ENCODE data around the gene BACE2. TPM values are rescaled to one million over a fixed set of nuclear protein-coding genes. Genes with fewer than 3 reads are reported as not detected.

The BACE2 gene
- total and polyA plus RNA-seq, 2 experiments from 2014 or later, result 28.4 to 37.0 TPM

DNA sequence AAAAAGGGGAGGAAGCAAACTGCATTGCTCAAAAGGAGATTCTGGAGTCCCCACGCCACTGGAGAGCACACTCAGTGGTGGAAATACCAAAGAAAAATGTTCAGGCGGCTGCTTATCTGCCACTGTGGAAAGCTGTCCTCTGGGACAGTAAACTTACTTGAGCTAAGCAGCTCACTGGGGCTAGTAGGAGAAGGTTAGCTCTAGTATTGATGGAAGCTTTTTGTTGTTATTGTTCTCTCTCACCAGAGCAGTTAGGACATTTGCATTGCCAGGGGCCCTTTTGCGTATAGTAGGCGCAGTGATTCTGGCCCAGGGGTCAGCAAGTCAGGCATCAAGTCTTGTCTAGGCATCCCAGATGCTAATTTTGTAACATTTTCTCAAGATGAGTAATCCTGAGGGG, 15.6 kb downstream of the BACE2 start:
- H3K27me3 ChIP-seq, result no peaks in the 10 kb centered on the region
- no peaks in the 10 kb centered on the region for H3K9me2 ChIP-seq (replicated peaks; ENCODE audit: insufficient read depth)
- no peaks in the 10 kb centered on the region for H4K20me1 ChIP-seq (ENCODE audit: insufficient read depth, poor library complexity, severe bottlenecking)
- no peaks in the 10 kb centered on the region for H3K4me1 ChIP-seq (ENCODE audit: insufficient read depth)
- no peaks in the 10 kb centered on the region for H3K36me3 ChIP-seq (replicated peaks; ENCODE audit: insufficient read depth, low read depth)
- no peaks in the 10 kb centered on the region for H3K9me3 ChIP-seq (ENCODE audit: low read depth)
- H3K4me3 ChIP-seq, result no peak overlapping the region
- no peak overlapping the region for H3K4me2 ChIP-seq
- no peak overlapping the region for H3K27ac ChIP-seq
- TF ChIP-seq EZH2phosphoT487 (IDR thresholded peaks at IDR 0.05; ENCODE audit: low read depth, severe bottlenecking, unreplicated experiment) (no peak), EZH2 (IDR thresholded peaks at IDR 0.05; ENCODE audit: borderline replicate concordance) (no peak)
- TF ChIP-seq, protein P1, sequence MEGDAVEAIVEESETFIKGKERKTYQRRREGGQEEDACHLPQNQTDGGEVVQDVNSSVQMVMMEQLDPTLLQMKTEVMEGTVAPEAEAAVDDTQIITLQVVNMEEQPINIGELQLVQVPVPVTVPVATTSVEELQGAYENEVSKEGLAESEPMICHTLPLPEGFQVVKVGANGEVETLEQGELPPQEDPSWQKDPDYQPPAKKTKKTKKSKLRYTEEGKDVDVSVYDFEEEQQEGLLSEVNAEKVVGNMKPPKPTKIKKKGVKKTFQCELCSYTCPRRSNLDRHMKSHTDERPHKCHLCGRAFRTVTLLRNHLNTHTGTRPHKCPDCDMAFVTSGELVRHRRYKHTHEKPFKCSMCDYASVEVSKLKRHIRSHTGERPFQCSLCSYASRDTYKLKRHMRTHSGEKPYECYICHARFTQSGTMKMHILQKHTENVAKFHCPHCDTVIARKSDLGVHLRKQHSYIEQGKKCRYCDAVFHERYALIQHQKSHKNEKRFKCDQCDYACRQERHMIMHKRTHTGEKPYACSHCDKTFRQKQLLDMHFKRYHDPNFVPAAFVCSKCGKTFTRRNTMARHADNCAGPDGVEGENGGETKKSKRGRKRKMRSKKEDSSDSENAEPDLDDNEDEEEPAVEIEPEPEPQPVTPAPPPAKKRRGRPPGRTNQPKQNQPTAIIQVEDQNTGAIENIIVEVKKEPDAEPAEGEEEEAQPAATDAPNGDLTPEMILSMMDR (IDR thresholded peaks at IDR 0.05; ENCODE audit: poor library complexity), result no peak
- DNase-seq (ENCODE audit: low spot score), result no peak
- WGBS (ENCODE audit: low lambda C conversion rate, missing lambda C conversion rate), result 73% methylated on average over 4 of the region's 4 CpGs
- H3K79me2 ChIP-seq, result peaks cover 4% of the 10 kb centered on the region
- H2AFZ ChIP-seq, result no peak overlapping the region

DNA sequence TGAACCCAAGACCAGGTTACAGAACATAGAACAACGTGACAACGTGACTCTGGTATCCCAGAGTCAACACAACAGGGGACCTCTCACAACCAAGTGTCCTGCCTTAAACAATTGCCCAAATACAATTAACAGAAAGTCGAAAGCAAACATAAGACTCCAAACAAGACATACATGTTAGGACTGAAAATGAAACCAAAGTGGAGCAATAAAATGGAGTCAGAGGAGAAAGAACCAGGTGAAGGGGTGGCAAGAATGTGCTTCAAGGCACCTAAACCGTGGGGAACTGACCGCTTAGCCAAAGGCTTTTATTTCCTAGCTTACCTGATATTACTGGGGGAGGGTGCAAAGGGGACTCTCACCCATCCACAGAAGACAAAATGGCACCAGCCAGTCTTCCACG, 17.8 kb downstream of the BACE2 start:
- H2AFZ ChIP-seq, result no peak overlapping the region
- H3K4me2 ChIP-seq, result peak overlapping the region; percentile 44
- H3K4me1 ChIP-seq (ENCODE audit: insufficient read depth), result no peaks in the 10 kb centered on the region
- no peaks in the 10 kb centered on the region for H4K20me1 ChIP-seq (ENCODE audit: insufficient read depth, poor library complexity, severe bottlenecking)
- H3K36me3 ChIP-seq (replicated peaks; ENCODE audit: insufficient read depth, low read depth), result no peaks in the 10 kb centered on the region
- H3K4me3 ChIP-seq, result no peak overlapping the region
- H3K9me3 ChIP-seq (ENCODE audit: low read depth), result no peaks in the 10 kb centered on the region
- no peak for DNase-seq (ENCODE audit: low spot score)
- H3K27me3 ChIP-seq, result no peaks in the 10 kb centered on the region
- 86% methylated on average over 6 of the region's 6 CpGs for WGBS (ENCODE audit: low lambda C conversion rate, missing lambda C conversion rate)
- TF ChIP-seq EZH2 (IDR thresholded peaks at IDR 0.05; ENCODE audit: borderline replicate concordance) (no peak), EZH2phosphoT487 (IDR thresholded peaks at IDR 0.05; ENCODE audit: low read depth, severe bottlenecking, unreplicated experiment) (no peak)
- no peaks in the 10 kb centered on the region for H3K9me2 ChIP-seq (replicated peaks; ENCODE audit: insufficient read depth)
- peak overlapping the region; percentile 46 for H3K27ac ChIP-seq
- peaks cover 4% of the 10 kb centered on the region for H3K79me2 ChIP-seq

DNA sequence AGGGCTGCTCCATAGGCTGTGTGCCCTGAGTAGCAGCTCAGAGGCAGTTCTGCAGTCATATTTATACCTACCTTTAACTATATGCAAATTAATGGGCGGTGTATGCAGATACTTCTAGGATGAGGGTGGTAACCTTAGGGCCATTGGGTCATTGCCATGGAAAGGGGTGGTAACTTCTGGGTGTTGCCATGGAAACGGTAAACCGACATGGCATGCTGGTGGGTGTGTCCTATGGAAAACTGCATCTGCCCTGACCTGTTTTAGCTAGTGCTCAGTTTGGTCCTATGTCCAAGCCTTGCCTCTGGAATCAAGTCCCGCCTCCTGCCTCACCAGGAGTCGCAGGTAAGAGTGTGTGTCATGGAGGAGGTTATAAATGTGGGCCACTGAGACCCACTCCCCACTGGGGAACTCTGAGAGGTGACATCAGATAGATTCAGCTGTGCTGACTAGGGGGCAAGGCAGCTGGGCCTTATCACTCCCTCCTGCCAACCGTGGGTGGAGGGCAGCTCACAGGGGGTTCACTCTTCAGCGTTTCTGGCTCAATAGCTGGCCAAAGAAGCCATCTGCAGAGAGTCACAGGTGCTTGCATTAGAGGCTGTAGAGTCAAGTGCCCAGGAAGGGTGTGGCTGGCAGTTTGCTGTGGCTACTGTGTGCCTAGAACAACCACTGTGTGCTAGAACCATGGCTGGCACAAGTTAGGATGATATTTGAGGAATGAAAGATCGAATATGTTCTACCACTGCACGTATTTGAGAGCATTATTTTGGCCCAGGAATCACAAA, 19.0 kb downstream of the BACE2 start:
- no peaks in the 10 kb centered on the region for H3K27me3 ChIP-seq
- WGBS (ENCODE audit: low lambda C conversion rate, missing lambda C conversion rate), result 89% methylated on average over 9 of the region's 9 CpGs

DNA sequence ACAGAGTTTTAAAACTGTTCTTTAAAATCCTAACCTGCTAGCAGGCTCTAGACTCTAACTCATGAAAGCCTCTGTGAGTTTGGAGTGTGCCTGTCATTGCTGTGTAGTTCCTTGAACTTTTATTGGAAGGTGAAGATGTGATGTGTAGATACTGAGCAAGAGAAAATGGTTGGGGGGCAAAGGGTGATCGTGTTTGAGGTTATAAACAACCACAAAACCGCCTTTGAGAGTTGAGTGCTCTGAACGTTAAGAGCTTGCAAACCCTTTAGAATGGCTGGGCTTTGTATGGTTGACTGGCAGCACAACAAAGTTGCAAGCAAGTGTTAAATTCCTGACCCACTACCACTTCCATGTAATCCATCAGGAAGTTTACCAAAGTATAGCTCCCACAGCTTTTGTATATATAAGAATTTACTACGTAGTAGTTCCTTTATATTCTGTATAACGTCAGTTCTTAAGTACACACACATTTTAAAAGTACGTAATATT, 19.6 kb downstream of the BACE2 start:
- H3K27me3 ChIP-seq, result no peaks in the 10 kb centered on the region
- no peaks in the 10 kb centered on the region for H3K79me2 ChIP-seq
- no peaks in the 10 kb centered on the region for H4K20me1 ChIP-seq (ENCODE audit: insufficient read depth, poor library complexity, severe bottlenecking)
- no peaks in the 10 kb centered on the region for H3K4me1 ChIP-seq (ENCODE audit: insufficient read depth)
- H3K9me3 ChIP-seq (ENCODE audit: low read depth), result no peaks in the 10 kb centered on the region
- H3K4me2 ChIP-seq, result no peak overlapping the region
- WGBS (ENCODE audit: low lambda C conversion rate, missing lambda C conversion rate), result 63% methylated on average over 6 of the region's 6 CpGs
- no peaks in the 10 kb centered on the region for H3K9me2 ChIP-seq (replicated peaks; ENCODE audit: insufficient read depth)
- no peak overlapping the region for H2AFZ ChIP-seq
- H3K27ac ChIP-seq, result no peak overlapping the region
- DNase-seq (ENCODE audit: low spot score), result no peak
- H3K36me3 ChIP-seq (replicated peaks; ENCODE audit: insufficient read depth, low read depth), result no peaks in the 10 kb centered on the region
- H3K4me3 ChIP-seq, result no peak overlapping the region
- TF ChIP-seq EZH2 (IDR thresholded peaks at IDR 0.05; ENCODE audit: borderline replicate concordance) (no peak), EZH2phosphoT487 (IDR thresholded peaks at IDR 0.05; ENCODE audit: low read depth, severe bottlenecking, unreplicated experiment) (no peak)
- TF ChIP-seq, protein P1 (IDR thresholded peaks at IDR 0.05; ENCODE audit: poor library complexity), result no peak

More for the DNA sequence above, 19.0 kb downstream of the BACE2 start:
- no peak overlapping the region for H2AFZ ChIP-seq
- no peaks in the 10 kb centered on the region for H3K4me1 ChIP-seq (ENCODE audit: insufficient read depth)
- no peaks in the 10 kb centered on the region for H4K20me1 ChIP-seq (ENCODE audit: insufficient read depth, poor library complexity, severe bottlenecking)
- no peak overlapping the region for H3K27ac ChIP-seq
- H3K79me2 ChIP-seq, result no peaks in the 10 kb centered on the region
- H3K9me3 ChIP-seq (ENCODE audit: low read depth), result no peaks in the 10 kb centered on the region
- H3K4me2 ChIP-seq, result no peak overlapping the region
- no peaks in the 10 kb centered on the region for H3K9me2 ChIP-seq (replicated peaks; ENCODE audit: insufficient read depth)
- peak; percentile 19 for DNase-seq (ENCODE audit: low spot score)
- no peak overlapping the region for H3K4me3 ChIP-seq
- no peaks in the 10 kb centered on the region for H3K36me3 ChIP-seq (replicated peaks; ENCODE audit: insufficient read depth, low read depth)
- TF ChIP-seq, protein P1 (IDR thresholded peaks at IDR 0.05; ENCODE audit: poor library complexity), result no peak
- no peak for TF ChIP-seq EZH2 (IDR thresholded peaks at IDR 0.05; ENCODE audit: borderline replicate concordance)
- TF ChIP-seq EZH2phosphoT487 (IDR thresholded peaks at IDR 0.05; ENCODE audit: low read depth, severe bottlenecking, unreplicated experiment), result no peak
